HL-60/S4 treated with retinoic acid at 250 ng/mL for 4 days and 3 days (cell line): Measurements from ENCODE around the gene TBC1D22A.

Source experiments
- in situ Hi-C: fragments of 300-500 bp; cut with MboI; formaldehyde crosslinking; loops from 2 replicates; pipeline ENCODE4 v1.7.0; 2022; ENCODE audit warnings: low sequenced_read_pairs

Gene TBC1D22A

DNA sequence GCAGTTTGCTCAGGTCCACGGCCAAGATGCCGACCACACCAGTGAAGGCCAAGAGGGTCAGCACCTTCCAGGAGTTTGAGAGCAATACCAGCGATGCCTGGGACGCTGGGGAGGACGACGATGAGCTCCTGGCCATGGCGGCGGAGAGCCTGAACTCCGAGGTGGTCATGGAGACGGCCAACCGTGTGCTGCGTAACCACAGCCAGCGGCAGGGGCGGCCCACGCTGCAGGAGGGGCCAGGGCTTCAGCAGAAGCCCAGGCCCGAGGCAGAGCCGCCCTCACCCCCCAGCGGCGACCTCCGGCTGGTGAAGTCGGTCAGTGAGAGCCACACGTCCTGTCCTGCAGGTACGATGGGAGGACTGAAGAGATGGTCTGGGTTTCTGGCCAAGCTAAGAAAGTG, 31.0 kb downstream of the TBC1D22A start:
- in situ Hi-C loops = no loop called here

GRCh38 chr22:46794067-46794466, 31.6 kb downstream of the TBC1D22A start:
- in situ Hi-C loops = no loop called here

DNA sequence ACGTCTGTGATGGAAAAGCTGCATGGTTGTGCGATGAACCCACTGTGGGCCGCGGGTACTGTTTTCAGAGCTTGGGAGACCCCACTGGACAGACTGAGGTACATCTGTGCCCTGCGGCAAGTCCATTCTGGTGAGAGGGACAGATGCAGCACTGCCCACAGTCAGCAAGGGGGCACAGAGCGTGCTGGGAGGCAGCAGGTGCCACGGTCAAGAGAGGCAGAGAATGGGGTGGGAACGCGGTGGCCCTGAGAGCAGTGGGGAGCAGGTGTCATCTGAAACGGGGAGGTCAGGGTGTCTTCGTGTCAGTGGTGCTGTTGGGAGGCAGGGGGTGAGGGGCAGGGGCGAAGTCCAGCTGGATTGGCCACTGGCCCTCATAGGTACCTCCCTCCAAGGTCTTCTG, 32.0 kb downstream of the TBC1D22A start:
- in situ Hi-C loops = no loop called here

- in situ Hi-C loops = no loop called here
Measured at GRCh38 chr22:46795140-46795539, 32.7 kb downstream of the TBC1D22A start.

- in situ Hi-C loops = no loop called here
Measured at GRCh38 chr22:46795845-46796565, 33.6 kb downstream of the TBC1D22A start.

- in situ Hi-C loops = no loop called here
Measured at GRCh38 chr22:46796566-46797195, 34.2 kb downstream of the TBC1D22A start.

GRCh38 chr22:46797355-46797754, 34.9 kb downstream of the TBC1D22A start:
- in situ Hi-C loops = no loop called here

GRCh38 chr22:46798041-46798365, 35.6 kb downstream of the TBC1D22A start:
- in situ Hi-C loops = no loop called here

DNA sequence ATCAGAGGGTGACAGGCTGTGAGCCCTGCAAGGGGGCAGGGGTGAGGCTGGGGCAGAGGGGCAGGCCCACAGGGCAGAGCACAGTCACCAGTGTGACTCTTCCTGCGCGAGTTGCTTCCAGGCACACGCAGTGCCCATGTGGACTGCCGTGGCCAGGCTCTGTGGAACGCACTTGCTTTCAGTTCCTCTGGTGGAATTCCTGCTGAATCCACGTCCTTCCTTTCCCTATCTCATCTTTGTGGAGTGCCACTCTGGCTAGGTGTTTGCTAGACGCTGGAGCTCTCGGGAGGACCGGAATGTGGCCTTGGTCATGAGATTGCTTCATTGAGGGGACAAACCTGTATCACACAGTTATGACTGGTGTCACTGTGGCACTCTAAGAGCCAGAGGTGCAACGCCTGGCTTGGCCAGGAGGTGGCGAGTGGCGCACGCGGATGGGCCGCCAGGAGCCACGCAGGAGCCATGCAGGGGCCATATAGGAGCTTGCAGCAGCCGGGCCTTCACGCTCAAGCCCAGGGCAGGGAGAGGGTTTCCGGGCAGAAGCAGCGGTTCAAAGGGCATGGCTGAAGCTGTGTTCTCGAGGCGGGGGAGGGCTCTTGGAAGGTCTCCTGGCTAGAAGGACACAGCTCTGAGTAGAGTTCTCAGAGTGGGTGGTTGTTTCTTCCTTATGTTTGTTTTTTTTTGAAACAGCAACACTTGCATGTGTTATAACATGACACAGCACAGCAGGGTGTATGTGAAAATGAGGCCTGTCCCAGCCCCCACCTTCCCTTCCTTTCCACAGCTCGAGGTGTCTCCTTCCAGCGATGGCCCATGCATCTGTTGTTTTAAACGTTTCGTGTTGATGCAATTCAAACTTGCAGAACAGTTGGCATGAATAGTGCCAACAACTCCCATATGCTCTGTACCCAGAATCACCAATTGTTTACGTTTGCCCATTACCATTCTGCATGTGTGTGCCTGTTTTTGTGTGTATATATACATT, 36.2 kb downstream of the TBC1D22A start:
- in situ Hi-C loops = no loop called here

GRCh38 chr22:46799626-46800025, 37.2 kb downstream of the TBC1D22A start:
- in situ Hi-C loops = no loop called here

- in situ Hi-C loops = no loop called here
Measured at GRCh38 chr22:46800102-46800857, 37.8 kb downstream of the TBC1D22A start.

DNA sequence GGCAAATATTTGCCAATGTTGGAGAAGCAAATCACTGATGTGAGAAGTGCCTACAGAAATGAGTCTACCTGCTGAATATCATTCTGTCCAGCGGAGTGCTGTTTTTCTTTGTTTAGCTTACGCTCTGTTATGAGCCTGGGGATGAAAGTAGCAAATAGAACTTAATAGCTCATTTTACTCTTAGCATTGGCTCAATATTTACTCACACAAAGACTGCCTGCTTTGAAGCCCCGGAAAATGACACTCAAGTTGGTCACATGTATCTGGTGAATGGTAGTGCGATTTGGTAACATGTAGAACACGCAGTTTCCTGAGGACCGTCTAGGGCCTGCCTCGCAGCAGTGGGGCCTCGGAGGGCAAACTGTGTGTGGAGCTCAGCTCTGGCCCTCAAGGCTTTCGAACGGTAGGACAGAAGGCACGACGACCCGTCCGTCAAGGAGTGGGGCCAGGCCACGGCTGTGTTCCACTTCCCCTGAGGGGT, 38.9 kb downstream of the TBC1D22A start:
- in situ Hi-C loops = no loop called here

DNA sequence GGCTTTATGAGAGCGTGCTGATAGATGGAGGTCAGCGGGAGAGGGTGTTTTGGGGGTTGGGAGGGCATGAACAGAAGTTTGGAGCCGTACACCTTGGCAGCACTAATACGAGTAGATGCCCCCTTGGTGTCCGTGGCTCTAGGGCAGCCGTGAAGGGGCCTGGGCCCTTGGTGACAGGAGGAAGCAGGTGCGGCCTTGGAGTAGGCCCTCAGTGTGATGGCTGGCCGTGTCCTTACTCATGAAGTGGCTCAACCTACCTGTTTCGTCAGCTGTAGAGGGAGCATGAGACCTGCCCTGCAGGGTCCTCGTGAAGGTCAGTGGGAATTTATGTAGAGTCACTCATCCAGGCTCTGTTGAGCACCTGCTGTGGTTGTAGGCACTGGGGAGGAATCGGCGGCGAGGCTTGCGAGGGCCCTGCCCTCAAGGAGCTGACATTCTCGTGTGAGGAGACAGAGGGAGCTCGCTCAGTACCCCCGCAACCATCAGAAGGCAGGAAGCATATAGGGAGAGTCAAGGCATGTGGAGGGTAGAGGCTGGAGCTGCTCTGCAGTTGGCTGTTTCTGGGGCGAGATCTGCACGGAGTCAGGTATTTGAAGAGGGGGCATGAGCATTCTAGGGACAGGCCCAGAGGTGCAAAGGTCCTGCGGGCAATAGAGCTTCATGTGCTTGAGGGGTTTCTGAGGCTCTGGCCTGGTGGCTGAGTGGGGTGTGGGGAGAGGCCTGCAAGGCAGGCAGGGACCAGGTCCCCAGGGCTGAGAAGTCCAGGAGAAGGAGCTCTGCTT, 39.6 kb downstream of the TBC1D22A start:
- in situ Hi-C loops = no loop called here

DNA sequence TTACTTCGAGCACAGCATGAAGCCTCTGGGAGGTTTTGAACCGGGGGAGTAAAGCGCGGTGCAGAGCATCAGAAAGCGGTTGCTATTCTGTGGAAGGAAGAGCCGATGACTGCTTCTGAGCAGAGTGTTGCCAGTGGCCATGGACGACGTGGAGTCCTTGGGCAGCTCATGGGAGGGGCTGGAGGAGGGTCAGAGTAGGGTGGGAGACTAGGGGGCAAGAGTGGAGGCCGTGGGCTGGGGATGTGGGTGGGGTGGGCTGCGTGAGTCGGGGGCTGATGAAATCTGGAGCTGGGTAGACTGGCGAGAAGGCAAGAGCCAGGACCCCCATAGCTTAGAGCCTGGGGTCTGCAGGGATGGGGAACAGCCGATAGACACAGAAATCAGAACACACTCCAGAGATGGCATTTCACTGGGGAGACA, 40.2 kb downstream of the TBC1D22A start:
- in situ Hi-C loops = no loop called here

DNA sequence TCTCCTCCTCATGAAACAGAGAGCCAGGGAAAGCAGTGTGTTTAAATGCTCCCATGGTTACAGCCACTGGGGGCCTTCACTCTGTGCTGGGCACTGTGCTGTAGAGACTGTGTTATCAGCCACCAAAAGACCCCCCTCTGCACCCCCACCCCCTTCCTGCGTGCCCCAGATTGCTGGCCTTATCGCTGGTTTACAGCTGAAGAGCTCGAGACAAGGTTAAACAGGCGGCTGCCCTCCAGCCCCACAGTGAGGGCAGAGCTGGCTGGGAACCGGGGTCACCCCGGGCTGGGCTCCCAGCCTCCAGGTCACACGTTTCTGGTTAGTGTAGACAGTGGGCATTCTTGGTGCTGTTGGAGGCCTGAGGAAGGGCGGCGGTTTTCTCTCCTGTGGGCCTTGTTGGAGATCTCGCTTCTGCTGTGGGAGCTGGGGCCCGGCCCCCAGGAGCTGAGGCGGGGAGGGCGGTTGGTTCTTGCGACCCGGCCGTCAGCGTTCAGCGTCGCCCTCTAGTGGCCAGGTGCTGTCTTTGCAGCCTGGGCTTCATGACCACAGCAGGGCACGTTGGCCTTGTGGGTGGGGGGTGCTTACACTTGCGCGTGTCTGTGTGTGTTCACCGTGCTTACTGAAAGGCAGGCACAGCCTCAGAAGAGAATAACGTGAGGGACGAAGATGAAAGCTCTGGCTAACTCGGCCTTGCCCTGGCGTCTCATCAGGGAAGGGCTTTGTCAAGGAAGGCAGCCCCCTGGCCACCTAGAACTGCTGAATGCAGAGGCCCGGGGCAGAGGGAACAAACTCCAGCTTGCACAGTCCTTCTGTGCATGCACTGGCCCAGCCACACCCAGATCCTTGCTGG, 40.8 kb downstream of the TBC1D22A start:
- in situ Hi-C loops = no loop called here

DNA sequence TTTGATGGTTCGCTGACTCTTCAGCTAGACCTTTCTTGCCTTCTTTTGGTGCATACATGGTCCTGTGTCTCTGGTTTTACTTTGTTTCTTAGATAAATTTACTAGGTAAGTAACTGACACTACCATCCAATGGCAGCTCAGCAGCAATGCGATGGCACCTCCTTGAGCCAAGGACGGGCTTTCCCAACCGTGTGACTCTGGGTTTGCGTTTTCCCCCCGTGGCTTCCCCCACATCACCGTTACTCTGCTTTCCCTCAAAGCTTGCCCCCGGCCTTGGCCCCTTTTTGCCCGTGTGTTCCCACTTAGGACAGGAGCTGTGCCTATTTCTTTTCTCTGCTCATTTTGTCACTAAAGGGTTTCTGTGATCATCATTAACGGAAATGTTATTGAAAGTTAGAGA, 41.5 kb downstream of the TBC1D22A start:
- in situ Hi-C loops = no loop called here

GRCh38 chr22:46806794-46807193, 44.3 kb downstream of the TBC1D22A start:
- in situ Hi-C loops = no loop called here

DNA sequence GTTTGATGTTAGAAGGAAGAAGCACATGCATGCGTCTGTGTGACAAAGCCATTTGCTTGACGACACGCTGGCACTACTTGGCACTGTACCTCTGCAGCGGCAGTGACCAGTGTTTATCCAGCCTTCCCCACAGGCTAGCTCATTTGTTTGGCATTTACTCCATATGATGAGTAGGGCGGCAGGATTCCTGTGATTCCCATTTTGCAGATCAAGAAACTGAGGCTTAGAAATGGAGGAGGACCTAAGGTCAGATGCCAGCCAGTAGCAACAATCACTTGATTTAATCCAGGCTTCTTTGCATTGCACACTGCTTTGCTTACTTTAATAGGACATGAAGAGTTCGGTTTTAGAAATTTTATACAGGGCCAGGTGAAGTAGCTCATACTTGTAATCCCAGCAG, 45.0 kb downstream of the TBC1D22A start:
- in situ Hi-C loops = no loop called here
